NB4 (cell line): ENCODE data around the gene CD79A.

Source experiments
- CTCF ChIP-seq: IDR thresholded peaks from one replicate; pipeline ENCODE4 v1.5.1; 2012; ENCODE audit warnings: low read depth, low read length
- MYC ChIP-seq: IDR thresholded peaks from 2 replicates; pipeline ENCODE4 v1.6.1; 2011; ENCODE audit warnings: low read depth, low read length
- POLR2A ChIP-seq: IDR thresholded peaks from 2 replicates; pipeline ENCODE4 v1.6.1; 2011; ENCODE audit warnings: mild to moderate bottlenecking; ENCODE audit not compliant: insufficient read length; ENCODE audit errors: extremely low read depth
- TF ChIP-seq, protein P1 (sequence below): IDR thresholded peaks from 2 replicates; pipeline ENCODE4 v1.6.1; 2011; ENCODE audit warnings: low read depth, low read length

GRCh38 chr19:41909706-41910105 lies 32.6 kb downstream of the CD79A start:
- no peak for TF ChIP-seq MYC
- no peak for TF ChIP-seq CTCF
- no peak for TF ChIP-seq POLR2A
- TF ChIP-seq, protein P1, sequence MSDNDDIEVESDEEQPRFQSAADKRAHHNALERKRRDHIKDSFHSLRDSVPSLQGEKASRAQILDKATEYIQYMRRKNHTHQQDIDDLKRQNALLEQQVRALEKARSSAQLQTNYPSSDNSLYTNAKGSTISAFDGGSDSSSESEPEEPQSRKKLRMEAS = no peak
